ENCODE measurements around the gene DTD2.

Gene DTD2

GRCh38 chr14:31405106-31405505 is 52.2 kb downstream of the DTD2 start:
- no peak for DNase-seq (ENCODE audit: low spot score)

- DNase-seq (ENCODE audit: low spot score) = no peak
Observed at GRCh38 chr14:31403707-31404106, 53.6 kb downstream of the DTD2 start.

GRCh38 chr14:31402764-31403439 is 54.4 kb downstream of the DTD2 start:
- no peak for DNase-seq (ENCODE audit: low spot score)

- no peak for DNase-seq (ENCODE audit: low spot score)
Observed at GRCh38 chr14:31401369-31401932, 55.9 kb downstream of the DTD2 start.

GRCh38 chr14:31400031-31400638 is 57.2 kb downstream of the DTD2 start:
- DNase-seq (ENCODE audit: low spot score) = no peak
